DMS 273 treated with DMSO at 0.1 percent for 48 hours (cell line): Measurements from ENCODE around the gene GRIK4.

Experiments used
- DNase-seq: peaks from one replicate; lab custom pipeline; 2025; lab: John Stamatoyannopoulos, UW

The GRIK4 gene

DNA sequence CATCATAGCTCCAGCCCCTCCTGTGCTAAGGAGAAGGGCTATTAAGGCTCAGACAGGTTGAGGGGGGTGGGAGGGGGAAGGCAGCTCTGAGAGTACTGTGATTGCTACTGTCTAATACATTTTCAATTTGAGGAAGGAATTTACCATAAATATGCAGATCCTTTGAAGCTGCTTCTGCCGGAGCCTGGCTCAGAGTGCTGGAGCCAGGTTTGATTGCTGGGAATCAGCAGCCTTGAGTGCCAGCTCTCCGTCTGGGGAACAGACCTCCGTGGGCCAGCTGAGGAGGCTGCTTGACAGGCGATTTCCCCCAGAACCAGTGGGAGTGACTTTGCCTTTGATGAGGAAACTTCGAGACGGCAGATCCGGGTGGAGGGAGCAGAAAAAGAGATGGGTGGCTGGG lies 370.6 kb downstream of the GRIK4 start:
- DNase-seq = peak; percentile 0

GRCh38 chr11:120883404-120884080 lies 372.0 kb downstream of the GRIK4 start:
- no peak for DNase-seq

- no peak for DNase-seq
Observed at GRCh38 chr11:120884154-120885020, 372.8 kb downstream of the GRIK4 start.

DNA sequence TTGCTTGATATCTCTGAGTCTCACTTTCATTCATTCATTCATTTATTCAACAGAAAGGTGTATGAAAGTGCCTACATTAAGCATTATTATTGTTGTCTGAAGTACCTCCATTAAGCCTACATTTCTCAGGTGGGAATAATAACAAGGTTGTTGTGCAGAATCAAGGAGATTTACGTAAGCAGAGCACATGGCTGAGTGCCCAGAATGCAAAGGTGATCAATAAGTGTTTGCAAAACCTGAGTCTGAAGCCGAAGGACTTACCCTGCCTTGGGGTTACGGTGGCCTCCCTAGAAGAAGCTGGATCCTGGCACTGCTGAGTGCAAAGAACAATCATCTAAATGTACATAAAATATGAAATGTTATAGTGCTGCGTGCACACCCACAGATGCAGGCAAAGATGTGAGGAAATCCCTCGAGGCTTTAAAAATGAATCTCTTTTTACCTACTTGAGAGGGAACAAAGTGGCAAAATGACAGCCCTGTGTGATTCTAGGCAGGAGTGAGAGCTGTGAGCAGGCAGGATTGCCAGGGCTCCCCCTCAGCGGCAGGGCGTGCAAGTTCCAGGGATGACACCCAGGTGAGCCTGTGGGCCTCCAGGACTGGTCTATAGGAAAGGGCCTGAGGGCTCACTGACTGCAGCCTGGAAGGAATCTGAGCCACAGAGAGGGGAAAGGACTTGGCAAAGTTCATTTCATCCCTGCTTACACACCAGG lies 379.2 kb downstream of the GRIK4 start:
- no peak for DNase-seq

DNA sequence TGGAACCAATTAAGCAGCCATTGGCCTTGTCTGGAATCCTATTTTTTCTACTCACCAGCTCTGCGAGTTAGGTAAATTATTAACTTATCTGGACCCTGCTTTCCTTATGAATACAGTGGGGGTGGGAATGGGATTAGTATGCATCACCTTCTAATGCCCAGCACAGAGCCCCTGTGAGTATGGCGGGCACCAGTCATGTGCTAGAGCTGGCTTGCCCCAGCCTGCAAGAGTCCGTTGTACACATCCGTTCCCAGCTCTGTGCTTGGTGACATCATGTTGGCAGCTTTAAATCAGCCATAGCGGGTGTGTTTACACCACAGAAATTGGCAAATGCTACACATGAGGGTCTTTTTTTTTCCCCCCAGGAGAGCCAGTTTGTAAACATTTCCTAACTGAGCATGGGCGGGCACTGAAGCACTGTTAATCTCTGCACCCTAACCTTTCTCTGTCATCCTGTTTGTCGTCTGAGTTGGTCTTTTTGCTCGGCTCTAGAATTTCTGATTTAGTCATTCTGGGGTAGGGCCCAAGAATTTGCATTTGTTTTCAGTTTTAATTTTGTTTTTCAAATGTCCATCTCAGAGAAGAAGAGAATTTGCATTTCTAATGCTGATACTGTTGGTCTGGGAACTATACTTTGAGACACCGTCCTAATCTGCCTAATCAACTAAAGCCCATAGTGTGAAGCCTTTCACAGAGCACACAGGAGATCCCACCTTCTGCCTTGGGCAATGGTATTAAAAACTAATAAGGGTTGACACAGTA lies 382.1 kb downstream of the GRIK4 start:
- DNase-seq = no peak

DNA sequence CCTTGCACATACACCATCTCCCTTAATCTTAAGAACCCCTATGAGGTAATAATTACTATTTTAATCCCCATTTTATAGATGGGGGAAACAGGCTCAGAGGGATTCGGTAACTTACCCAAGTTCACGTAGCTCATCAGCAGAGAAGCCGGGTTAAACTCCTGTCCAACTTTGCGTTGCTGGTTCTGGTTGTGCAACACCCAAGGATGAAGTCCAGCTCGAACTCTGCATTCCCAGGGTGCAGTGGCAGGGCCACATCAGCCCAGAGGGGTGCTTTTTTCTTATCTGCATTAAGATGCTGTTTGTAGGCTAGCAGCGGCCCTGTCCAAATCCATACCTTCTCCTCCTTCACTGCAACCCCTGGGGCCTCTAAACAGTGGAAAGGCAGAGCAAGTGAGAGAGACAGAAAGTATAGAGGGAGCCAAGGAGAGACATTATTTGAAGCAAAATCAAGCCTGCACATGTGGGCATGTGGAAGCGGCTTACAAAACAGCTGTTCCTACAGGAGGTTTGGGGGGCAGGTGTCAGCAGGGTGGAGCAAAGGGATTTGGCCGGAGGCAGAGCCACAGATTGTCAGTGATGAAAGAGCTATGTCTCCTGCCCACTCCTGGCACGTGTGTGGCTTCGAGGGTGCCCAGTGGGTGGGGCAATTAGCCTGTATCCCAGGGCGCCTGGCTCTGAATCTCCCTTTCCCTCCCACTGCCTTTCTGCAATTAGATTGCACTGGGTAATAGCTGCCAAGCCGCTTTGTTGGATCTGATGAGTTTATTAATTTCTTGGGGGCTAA lies 382.8 kb downstream of the GRIK4 start:
- DNase-seq = peak; percentile 15

GRCh38 chr11:120896687-120897086 lies 385.1 kb downstream of the GRIK4 start:
- no peak for DNase-seq

DNA sequence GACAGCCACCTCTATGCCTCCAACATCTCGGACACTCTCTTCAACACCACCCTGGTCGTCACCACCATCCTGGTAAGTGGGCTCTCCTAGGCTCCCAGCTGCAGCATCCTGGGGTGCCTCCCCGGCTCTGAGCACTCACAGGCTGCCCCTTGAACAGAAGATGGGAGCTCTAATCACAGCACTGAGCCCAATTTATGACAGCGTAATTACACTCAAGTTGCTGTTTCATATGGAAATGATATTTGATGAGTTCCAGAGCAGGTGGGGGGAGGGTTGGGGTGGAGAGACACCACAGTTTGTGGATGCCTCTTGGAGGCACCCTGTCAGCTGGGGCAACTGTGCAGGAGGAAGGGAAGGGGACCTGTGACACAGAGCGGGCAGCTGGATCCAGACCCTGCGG lies 387.0 kb downstream of the GRIK4 start:
- no peak for DNase-seq

DNA sequence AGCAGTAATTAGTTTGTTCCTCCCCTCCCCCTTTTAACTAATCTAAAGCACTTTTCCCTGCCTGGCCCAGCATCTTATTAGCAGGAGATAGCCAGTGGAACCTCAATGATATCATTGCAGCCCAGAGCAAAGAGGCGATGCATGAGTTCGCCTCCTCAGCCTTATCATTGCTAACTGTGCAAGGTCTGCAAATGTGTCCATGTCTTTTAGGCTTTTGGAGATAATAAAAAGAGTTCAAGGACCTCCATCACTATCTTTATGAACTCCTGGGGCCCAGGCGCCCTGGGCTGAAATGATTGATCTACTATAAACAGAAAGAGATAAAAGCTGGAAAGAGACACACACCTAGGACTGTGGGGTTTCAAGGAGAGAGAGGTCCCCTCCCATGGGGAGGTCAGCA lies 388.2 kb downstream of the GRIK4 start:
- DNase-seq = no peak

- no peak for DNase-seq
Observed at GRCh38 chr11:120900643-120901042, 389.1 kb downstream of the GRIK4 start.

DNA sequence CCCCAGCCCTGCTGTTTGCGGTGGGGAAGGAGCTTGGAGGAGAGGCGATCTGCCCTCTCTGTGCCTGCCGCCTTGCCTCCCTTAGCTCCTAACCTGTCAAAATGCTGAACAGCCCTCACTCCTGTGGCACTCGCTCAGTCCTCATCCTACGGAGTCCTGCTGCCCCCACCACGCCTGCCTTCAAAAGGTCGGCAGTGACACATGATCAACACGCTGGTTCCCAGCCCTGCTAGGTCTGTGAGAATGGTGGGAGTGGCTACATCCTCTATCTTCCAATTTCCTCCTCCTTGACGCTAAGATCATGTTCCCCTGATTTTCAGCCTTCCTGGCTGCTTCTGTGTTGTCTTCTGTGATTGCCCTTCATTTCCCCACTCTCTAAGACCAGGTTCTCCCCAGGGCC lies 392.1 kb downstream of the GRIK4 start:
- DNase-seq = no peak

DNA sequence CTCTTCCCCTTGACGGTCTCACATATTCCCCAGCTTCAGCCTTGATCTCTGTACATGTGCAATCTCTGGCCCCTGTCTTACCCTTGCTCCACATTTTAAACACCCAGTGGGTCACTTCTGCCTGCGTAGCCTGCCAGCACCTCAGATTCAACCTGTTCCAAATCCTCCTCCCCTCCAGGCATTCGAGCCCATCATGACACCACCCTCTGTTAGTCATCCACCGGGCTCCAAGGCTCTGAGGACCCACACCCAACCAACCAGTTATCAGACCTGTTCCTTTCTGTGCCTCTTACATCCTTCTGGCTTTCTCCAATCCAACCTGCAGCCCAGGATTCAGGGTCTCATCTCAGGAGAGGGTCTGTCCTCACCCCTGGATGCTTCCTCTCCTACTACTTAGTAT lies 392.6 kb downstream of the GRIK4 start:
- DNase-seq = no peak

- no peak for DNase-seq
Observed at GRCh38 chr11:120906766-120907165, 395.2 kb downstream of the GRIK4 start.

DNA sequence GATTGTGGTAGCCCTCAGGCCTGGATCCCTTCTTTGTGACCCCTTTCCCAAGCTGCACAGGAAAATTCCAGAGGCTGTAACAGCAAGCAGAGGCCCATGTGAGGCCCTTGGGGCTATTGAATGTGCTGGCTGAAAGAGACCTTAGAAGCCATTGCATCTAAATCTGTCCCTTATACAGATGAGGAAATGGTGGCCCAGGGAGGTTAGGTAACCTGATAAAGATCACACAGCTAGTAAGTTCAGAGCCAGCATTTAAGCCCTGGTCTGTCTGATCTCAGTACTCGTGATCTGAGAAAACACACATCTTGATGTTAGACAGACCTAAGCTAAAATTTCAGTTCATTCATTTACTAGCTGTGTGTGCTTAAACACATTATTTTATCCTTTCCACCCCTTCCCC lies 396.4 kb downstream of the GRIK4 start:
- DNase-seq = no peak

DNA sequence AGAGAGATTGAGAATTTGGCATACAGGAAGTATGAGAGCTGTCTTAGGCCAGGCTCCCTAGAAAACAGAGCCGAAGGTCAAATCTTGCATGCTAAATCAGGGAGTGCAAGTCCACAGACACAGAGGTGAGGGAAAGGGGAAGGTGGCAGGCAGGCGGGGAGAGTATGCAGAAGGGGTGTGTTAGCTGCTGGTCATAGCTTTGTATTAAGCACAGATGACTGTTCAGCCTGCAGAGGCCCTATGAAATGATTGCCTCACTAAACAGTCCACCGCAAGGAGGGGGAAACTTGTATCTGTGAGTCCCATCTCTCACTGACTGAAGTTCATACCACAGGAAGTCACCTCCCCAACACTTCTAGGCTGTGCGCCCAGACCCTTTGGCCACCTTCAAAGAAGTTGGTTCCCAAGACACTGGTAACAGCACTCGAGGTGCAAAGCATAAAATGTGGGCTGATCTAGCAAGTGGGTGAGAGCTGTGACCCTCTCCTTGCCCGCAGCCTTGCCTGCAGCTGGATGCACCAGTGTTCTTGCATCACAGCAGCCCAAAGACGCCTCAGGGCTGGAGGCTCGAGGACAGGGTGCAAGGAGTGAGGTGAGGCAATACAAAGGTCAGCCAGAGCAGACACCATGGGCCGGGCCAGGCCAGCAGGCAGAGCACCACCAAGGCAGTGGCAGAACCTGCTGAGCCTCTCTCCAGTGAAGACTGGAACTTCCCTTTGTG lies 397.1 kb downstream of the GRIK4 start:
- DNase-seq = no peak

- DNase-seq = no peak
Observed at GRCh38 chr11:120909676-120910416, 398.3 kb downstream of the GRIK4 start.

DNA sequence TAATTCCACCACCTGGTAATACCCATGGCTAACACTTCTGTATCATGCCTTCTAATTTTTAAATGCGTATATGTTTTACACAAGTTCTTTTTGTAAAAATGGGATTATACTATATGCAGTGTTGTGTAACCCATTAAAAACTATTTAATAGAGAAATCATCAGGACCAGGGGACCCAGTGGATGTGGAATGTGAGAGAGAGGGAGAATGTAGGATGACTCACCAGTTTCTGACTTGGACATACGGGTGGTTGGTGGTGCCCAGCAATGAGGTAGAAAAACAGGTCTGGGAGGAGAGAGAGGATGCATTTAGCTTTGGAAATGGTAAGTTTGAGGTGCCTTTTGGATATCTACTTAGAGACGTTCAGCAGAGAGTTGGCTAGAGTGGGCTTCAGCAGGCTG lies 400.4 kb downstream of the GRIK4 start:
- no peak for DNase-seq

GRCh38 chr11:120912504-120912903 lies 401.0 kb downstream of the GRIK4 start:
- DNase-seq = no peak

- no peak for DNase-seq
Observed at GRCh38 chr11:120912915-120913314, 401.4 kb downstream of the GRIK4 start.

DNA sequence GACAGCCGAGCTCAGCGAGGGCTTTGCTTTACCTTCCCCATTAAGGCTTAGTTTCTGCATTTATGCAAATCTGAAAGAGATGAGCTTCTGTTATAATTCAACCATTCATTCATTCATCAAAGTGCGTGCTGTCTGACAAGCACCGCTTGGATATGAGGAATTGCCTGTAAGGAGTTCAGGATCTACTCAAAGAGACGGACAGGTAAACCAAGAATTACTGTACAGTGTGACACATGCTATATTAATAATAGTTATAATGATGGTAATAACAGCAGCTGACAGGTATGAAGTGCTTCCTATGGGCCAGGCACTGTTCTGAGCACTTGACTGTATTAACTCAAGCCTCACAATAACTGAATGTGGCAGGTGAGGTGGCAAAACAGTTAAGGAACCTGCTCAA lies 402.5 kb downstream of the GRIK4 start:
- DNase-seq = no peak
